Transverse colon (tissue), 4 donors: Measurements from ENCODE around the gene ALKBH4. TPM values are rescaled to one million over a fixed set of nuclear protein-coding genes. Genes with fewer than 3 reads are reported as not detected.

ENCODE experiments used
- DNase-seq: peaks from one replicate; pipeline ENCODE4 v3.0.0-alpha.2; 2019
- H3K27ac ChIP-seq, 4 donors: fragments of 200-600 bp; sonication (generic); 2 replicates each; pipeline ENCODE4 v1.5.1; 2016 to 2018; ENCODE audit warnings: inconsistent platforms in 4 of 4
- H3K27me3 ChIP-seq: fragments of 200-600 bp; sonication (generic); 2 replicates; pipeline ENCODE4 v1.5.1; 2017; ENCODE audit warnings: inconsistent platforms
- H3K36me3 ChIP-seq, 4 donors: fragments of 200-600 bp; sonication (generic); 2 replicates each; pipeline ENCODE4 v1.5.1; 2017 to 2019; ENCODE audit warnings: inconsistent platforms in 4 of 4
- H3K4me1 ChIP-seq, 4 donors: fragments of 200-600 bp; sonication (generic); 2 replicates each; pipeline ENCODE4 v1.5.1; 2017 to 2020; ENCODE audit warnings: inconsistent platforms in 4 of 4
- H3K4me3 ChIP-seq, 4 donors: fragments of 200-600 bp; sonication (generic); 1 replicate in 1 of 4; 2 replicates in 3 of 4; pipeline versions ENCODE4 v1.5.1 to v1.6.1; 2017 to 2019; ENCODE audit warnings: inconsistent platforms in 4 of 4
- H3K9me3 ChIP-seq, 2 donors: fragments of 200-600 bp; sonication (generic); 2 replicates each; pipeline ENCODE4 v1.5.1; 2017 to 2019; ENCODE audit warnings: inconsistent platforms in 2 of 2
- EP300 ChIP-seq: sonication (generic); formaldehyde crosslinking; IDR thresholded peaks from one replicate; pipeline ENCODE4 v1.6.1; 2017; ENCODE audit warnings: antibody characterized with exemption, low read depth
- POLR2A ChIP-seq: fragments of 450-650 bp; IDR thresholded peaks from one replicate; pipeline ENCODE4 v1.6.1; 2016; ENCODE audit warnings: antibody characterized with exemption, mild to moderate bottlenecking, moderate library complexity
- POLR2AphosphoS5 ChIP-seq, 3 donors: sonication (generic); formaldehyde crosslinking; IDR thresholded peaks; one replicate each; pipeline ENCODE4 v1.6.1; 2016; ENCODE audit warnings: antibody characterized with exemption in 3 of 3
- WGBS, 2 donors: methylation state at CpG; one replicate each; pipeline ENCODE4 v1.1.5; 2018; ENCODE audit warnings: low coverage in 1 of 2; 5-methylcytosine and 5-hydroxymethylcytosine counted together
- in situ Hi-C, 4 donors: fragments of 200-750 bp; cut with MboI; loops; one replicate each; pipeline versions ENCODE4 v1.15.0 to v1.15.1; 2017; ENCODE audit warnings: low sequenced_read_pairs in 3 of 4, low pct_ligation_motif_present in 1 of 4, low pct_unique_long_range_greater_than_20kb in 1 of 4
- intact Hi-C: fragments of 100-400 bp; cut with DNase I; formaldehyde crosslinking; loops from one replicate; pipeline ENCODE4 v1.15.1; 2023; ENCODE audit warnings: low total_unique reads
- total RNA-seq, 4 donors: library from RNA; depleted of rRNA; stranded (reverse); fragments of >200 nt; gene quantifications; one replicate each; pipeline ENCODE4 v1.1.0, GENCODE V29; 2016
- TF ChIP-seq, protein P1 (sequence below), 5 experiments: fragments of 200-600 bp in 3 of 5; fragments of 450-650 bp in 2 of 5; sonication (generic) in 3 of 5; IDR thresholded peaks; 1 replicate in 2 of 5; 2 replicates in 3 of 5; pipeline ENCODE4 v1.5.1; 2016 to 2017; ENCODE audit warnings: antibody characterized with exemption in 5 of 5, inconsistent platforms in 3 of 5, mild to moderate bottlenecking in 2 of 5, moderate library complexity in 1 of 5

Gene ALKBH4
- total RNA-seq, 4 donors from 2014 or later = 1.8 to 21.3 (median 14.0) TPM

DNA sequence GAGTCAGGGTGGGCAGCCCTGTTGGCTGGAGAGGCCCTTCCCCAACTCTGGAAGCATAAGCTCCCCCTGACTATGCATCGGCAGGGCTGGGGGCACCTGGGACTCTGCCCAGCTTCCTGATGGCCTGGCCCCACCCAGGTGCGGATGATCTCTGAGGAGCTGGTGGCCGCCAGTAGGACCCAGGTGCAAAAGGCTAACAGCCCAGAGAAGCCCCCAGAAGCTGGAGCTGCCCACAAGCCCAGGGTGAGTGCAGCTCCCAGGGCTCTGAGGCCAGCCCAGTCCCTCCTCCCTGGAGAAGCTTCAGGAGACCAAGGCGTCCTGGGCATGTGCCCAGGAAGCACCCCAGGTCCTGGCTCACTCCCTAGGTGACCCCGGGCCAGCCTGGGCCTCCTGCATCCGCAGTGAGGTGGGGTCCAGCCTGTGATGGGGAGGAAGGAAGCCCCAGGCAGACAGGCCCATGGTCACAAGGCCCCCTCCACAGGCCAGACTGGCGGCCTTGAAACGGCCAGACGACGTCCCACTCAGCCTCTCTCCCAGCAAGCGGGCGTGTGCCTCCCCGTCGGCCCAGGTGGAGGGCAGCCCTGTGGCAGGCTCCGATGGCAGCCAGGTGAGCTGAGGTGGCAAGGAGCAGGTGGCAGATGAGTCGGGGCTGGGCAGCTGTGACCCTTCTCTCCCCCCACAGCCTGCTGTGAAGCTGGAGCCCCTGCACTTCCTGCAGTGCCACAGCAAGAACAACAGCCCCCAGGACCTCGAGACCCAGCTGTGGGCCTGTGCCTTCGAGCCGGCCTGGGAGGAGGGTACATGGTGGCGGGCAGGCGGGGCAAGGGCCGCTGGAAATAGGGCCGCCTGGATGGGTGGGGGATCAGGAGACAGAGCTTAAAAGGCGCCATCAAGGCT lies 3.2 kb upstream of the ALKBH4 start:
- intact Hi-C loops (no loop called here), in situ Hi-C loops (loop anchor here in 1 of 4 donors (10.0 kb wide), 1 partner anchor 63 kb away; no protein-coding TSS in a partner anchor)
- H3K4me1 ChIP-seq = peaks cover 14 to 37% (median 26%) of the 10 kb centered on the region in 4 donors
- H3K27ac ChIP-seq = no peak overlapping the region
- H3K9me3 ChIP-seq = no peaks in the 10 kb centered on the region
- H3K36me3 ChIP-seq = no peaks in the 10 kb centered on the region
- no peak overlapping the region for H3K4me3 ChIP-seq
- H3K27me3 ChIP-seq = no peaks in the 10 kb centered on the region
- WGBS, 2 donors = 90% methylated on average over 13 of the region's 24 CpGs; no CpG with 5 or more reads in 1 of the 2 donors
- DNase-seq = no peak
- TF ChIP-seq EP300 (no peak), POLR2A (no peak), POLR2AphosphoS5 (IDR thresholded peaks at IDR 0.05) (no peak)
- TF ChIP-seq, protein P1, sequence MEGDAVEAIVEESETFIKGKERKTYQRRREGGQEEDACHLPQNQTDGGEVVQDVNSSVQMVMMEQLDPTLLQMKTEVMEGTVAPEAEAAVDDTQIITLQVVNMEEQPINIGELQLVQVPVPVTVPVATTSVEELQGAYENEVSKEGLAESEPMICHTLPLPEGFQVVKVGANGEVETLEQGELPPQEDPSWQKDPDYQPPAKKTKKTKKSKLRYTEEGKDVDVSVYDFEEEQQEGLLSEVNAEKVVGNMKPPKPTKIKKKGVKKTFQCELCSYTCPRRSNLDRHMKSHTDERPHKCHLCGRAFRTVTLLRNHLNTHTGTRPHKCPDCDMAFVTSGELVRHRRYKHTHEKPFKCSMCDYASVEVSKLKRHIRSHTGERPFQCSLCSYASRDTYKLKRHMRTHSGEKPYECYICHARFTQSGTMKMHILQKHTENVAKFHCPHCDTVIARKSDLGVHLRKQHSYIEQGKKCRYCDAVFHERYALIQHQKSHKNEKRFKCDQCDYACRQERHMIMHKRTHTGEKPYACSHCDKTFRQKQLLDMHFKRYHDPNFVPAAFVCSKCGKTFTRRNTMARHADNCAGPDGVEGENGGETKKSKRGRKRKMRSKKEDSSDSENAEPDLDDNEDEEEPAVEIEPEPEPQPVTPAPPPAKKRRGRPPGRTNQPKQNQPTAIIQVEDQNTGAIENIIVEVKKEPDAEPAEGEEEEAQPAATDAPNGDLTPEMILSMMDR (IDR thresholded peaks at IDR 0.05) = no peak

DNA sequence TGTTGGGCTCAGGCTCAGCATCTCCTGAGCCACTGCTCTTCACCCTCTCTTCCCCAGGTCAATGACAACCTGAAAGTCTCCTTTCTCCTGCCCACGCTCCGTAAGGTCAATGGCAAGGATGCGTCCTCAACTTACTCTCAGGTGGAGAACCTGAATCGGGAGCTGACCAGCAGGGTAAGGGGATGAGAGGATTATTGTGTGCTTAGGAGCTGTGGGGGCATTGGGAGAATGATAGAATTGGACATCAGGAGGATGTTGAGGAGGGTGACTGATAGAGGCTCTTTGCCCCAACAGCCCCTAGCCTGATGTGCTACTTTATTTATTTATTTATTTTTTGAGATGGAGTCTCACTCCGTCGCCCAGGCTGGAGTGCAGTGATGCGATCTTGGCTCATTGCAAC lies 1.4 kb upstream of the ALKBH4 start:
- WGBS, 2 donors = 89 to 92% methylated on average over 5 to 7 of the region's 7 CpGs
- intact Hi-C loops = no loop called here
- in situ Hi-C loops = loop anchor here in 1 of 4 donors (10.0 kb wide), 1 partner anchor 61 kb away; no protein-coding TSS in a partner anchor

DNA sequence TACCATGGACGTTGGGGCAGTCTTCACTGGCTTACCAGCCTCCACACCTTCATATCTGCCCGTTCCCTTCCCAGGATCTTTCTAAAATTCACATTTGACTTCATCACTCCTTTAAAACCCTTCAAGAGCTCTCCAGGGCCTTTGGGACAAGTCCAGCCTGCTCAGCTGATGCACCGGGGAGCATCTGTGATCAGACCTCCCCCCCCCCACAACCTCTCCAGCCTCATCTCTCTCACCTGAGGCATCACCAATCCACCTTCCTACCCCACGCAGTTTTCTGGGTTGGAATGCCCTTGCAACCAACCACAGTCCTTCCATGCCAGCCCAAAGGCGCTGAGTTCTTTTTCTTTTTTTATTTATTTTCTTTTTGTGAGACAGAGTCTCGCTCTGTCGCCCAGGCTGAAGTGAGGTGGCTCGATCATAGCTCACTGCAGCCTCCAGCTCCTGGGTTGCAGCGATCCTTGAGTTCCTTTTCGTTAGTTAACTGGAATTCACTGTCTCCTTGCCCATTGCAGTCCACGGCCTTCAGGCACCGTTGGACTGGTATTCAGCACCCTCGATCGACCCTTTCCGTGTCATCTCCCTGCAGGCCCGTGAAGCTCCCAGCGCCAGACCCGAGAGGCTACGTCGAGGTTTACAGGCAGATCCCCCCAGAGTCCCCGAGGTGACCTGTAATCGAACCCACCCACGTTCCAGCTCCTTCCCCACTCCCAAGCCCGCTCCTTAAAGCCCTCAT lies 654 bp downstream of the ALKBH4 start:
- intact Hi-C loops (no loop called here), in situ Hi-C loops (loop anchor here in 1 of 4 donors (10.0 kb wide), 1 partner anchor 59 kb away; no protein-coding TSS in a partner anchor)
- Histone ChIP-seq H3K36me3 (peaks cover 0 to 5% (median 0%) of the 10 kb centered on the region in 4 donors), H3K27ac (peak overlapping the region; percentile 81 to 91 (median 84)), H3K9me3 (no peaks in the 10 kb centered on the region), H3K4me3 (peak overlapping the region; percentile 61 to 100 (median 95)), H3K4me1 (peaks cover 13 to 24% (median 16%) of the 10 kb centered on the region in 4 donors), H3K27me3 (no peaks in the 10 kb centered on the region)
- DNase-seq = no peak
- TF ChIP-seq, protein P1 (IDR thresholded peaks at IDR 0.05) = no peak
- TF ChIP-seq POLR2A = no peak
- no peak for TF ChIP-seq EP300
- TF ChIP-seq POLR2AphosphoS5 (IDR thresholded peaks at IDR 0.05) = no peak
- WGBS, 2 donors = 12 to 13% methylated on average over 6 to 24 of the region's 24 CpGs

More for the DNA sequence above, 1.4 kb upstream of the ALKBH4 start:
- no peaks in the 10 kb centered on the region for H3K27me3 ChIP-seq
- no peaks in the 10 kb centered on the region for H3K9me3 ChIP-seq
- H3K27ac ChIP-seq = no peak overlapping the region
- peak overlapping the region in 2 of 4 donors; percentile 91 to 100 for H3K4me3 ChIP-seq
- no peaks in the 10 kb centered on the region for H3K36me3 ChIP-seq
- peaks cover 14 to 37% (median 24%) of the 10 kb centered on the region in 4 donors for H3K4me1 ChIP-seq
- no peak for TF ChIP-seq EP300
- no peak for TF ChIP-seq POLR2AphosphoS5 (IDR thresholded peaks at IDR 0.05)
- no peak for TF ChIP-seq POLR2A
- TF ChIP-seq, protein P1 (IDR thresholded peaks at IDR 0.05) = no peak
- no peak for DNase-seq

DNA sequence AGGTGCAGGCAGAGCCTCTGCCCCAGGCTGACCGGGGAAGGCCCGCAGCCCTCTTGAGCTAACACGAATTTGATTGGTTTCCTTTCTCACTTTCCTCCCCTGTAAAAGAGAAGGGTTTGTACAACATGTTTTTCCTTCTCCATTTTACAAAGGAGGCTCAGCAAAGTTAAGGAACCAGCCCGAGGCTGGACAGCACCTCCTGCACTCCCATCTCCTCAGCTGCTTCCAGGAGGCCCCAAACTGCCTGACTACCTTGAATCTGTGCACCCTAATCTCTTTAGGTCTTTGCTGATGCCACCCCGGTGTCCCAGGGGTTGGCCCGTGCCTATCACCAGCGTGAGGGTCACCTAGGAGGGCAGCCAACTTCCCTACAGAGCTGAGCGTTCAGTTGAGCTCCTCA lies 4.2 kb downstream of the ALKBH4 start:
- TF ChIP-seq, protein P1 (IDR thresholded peaks at IDR 0.05) = no peak
- TF ChIP-seq EP300 (no peak), POLR2A (no peak), POLR2AphosphoS5 (IDR thresholded peaks at IDR 0.05) (no peak)
- intact Hi-C loops (no loop called here), in situ Hi-C loops (loop anchor here in 1 of 4 donors (10.0 kb wide), 1 partner anchor 56 kb away; no protein-coding TSS in a partner anchor)
- peaks cover 7 to 10% (median 9%) of the 10 kb centered on the region in 4 donors for H3K4me1 ChIP-seq
- WGBS, 2 donors = 92% methylated on average over 8 of the region's 8 CpGs; no CpG with 5 or more reads in 1 of the 2 donors
- no peak overlapping the region for H3K27ac ChIP-seq
- no peaks in the 10 kb centered on the region for H3K27me3 ChIP-seq
- peaks cover 0 to 28% (median 8%) of the 10 kb centered on the region in 4 donors for H3K36me3 ChIP-seq
- DNase-seq = no peak
- no peak overlapping the region for H3K4me3 ChIP-seq
- H3K9me3 ChIP-seq = no peaks in the 10 kb centered on the region
